ENCODE results near the gene MORN1.

The MORN1 gene

DNA sequence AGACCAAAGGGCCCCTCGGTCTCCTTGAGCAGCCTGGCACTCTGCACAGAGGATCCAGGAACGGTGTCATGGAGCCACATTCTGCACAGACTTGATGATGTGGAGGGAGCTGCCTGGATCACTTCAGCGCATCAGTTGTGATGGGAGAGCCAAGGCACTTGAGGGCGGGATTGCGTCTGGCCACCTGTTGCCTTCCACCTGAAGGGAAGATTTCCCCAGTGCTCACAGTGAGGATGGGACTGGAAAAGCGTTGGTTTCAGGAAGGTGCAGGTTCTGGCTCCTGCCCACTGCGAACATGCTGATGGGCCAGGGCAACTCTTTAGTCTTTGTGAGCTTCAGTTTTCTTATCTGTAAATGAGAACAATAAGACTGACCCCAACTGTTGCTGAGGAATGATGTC is 2.9 kb upstream of the MORN1 start:
- in situ Hi-C loops (cut with MboI; ENCODE audit: low pct_unique_long_range_greater_than_20kb, low sequenced_read_pairs, unreplicated experiment): loop anchor here (10.0 to 25.0 kb wide), 2 partner anchors 199 to 432 kb away; partner anchors contain the start of gene FAAP20
- DNase-seq (ENCODE audit: low spot score): no peak
- no peak for TF ChIP-seq CTCF (IDR thresholded peaks at IDR 0.05; ENCODE audit: extremely low read depth, insufficient read depth, missing control alignments)

DNA sequence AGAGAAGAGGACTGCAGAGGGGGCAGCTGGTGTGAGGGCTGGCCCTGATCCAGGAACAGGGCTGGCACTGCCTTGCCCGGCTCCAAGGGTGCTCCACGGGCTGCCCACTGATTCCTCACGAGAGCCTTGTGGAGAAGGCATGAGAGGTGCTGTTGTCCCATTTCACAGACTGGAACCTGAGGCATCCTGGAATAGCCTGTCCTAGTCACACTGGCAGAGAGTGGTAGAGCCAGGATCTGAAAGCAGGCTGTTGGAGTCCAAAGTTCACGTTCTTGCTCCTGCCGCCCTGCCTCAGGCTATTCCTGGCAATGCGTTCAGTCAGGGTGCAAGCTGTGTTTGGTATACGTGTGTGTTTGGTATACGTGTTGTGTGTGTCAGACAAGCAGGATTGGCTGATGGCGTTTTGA is 2.1 kb upstream of the MORN1 start:
- in situ Hi-C loops (cut with MboI; ENCODE audit: low pct_unique_long_range_greater_than_20kb, low sequenced_read_pairs, unreplicated experiment): loop anchor here (10.0 to 25.0 kb wide), 2 partner anchors 199 to 431 kb away; partner anchors contain the start of gene FAAP20
- DNase-seq (ENCODE audit: low spot score): no peak
- no peak for TF ChIP-seq CTCF (IDR thresholded peaks at IDR 0.05; ENCODE audit: extremely low read depth, insufficient read depth, missing control alignments)

DNA sequence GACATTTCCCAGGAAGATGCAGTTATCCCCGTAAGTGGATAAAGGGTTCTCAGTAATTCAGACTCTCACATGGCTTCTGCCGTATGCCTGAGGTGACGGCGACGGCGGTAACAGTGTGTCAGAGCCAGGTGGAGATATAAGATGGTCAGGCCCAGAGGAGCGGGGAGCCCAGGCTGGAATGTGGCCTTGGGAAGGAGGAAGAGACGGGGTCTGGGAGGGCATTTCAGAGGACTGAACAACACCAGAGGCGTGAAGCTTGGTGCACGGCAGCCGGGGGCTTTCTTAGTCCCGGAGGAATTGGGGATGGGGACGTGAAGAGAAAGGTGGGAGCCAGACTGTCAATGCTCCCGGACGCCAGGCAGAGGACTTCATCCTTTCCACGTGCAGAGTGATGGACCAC is 1.3 kb upstream of the MORN1 start:
- in situ Hi-C loops (cut with MboI; ENCODE audit: low pct_unique_long_range_greater_than_20kb, low sequenced_read_pairs, unreplicated experiment): loop anchor here (10.0 to 25.0 kb wide), 2 partner anchors 198 to 430 kb away; partner anchors contain the start of gene FAAP20
- TF ChIP-seq CTCF (IDR thresholded peaks at IDR 0.05; ENCODE audit: extremely low read depth, insufficient read depth, missing control alignments): no peak

DNA sequence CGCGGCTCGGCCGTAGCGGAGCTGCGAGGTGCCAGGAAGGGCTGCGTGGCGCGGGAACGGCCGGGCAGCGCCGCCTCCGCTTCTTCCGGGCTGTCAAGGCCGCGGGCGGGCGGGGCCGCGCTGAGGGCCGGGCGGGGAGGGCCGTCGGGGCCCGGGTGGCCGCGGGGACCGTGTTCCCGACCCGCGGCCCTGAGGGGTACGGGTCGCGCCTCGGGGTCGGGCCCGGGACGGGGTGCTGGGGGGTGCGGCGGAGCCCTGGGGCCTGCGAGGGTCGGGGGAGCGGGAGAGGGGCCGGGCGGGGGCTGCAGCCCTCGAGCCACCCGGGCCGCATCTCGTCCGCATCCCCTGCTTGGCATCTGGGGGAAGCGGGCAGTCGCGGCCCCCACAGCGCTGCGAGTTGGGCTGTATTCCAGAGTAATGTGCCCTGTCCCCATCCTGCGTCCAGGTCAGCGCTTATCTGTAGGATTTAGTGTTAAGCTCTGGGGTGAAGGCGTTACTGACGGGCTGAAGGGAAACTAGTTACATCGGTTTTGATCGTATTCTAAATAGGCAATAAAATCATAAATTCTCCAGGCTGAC is 666 bp upstream of the MORN1 start:
- no peak for TF ChIP-seq CTCF (IDR thresholded peaks at IDR 0.05; ENCODE audit: extremely low read depth, insufficient read depth, missing control alignments)
- DNase-seq (ENCODE audit: low spot score): no peak
- in situ Hi-C loops (cut with MboI; ENCODE audit: low pct_unique_long_range_greater_than_20kb, low sequenced_read_pairs, unreplicated experiment): loop anchor here (10.0 to 25.0 kb wide), 2 partner anchors 197 to 430 kb away; partner anchors contain the start of gene FAAP20

More for the DNA sequence above, 1.3 kb upstream of the MORN1 start:
- DNase-seq (ENCODE audit: low spot score): no peak

- no peak for DNase-seq (ENCODE audit: low spot score)
- TF ChIP-seq CTCF (IDR thresholded peaks at IDR 0.05; ENCODE audit: extremely low read depth, insufficient read depth, missing control alignments): no peak
- in situ Hi-C loops (cut with MboI; ENCODE audit: low pct_unique_long_range_greater_than_20kb, low sequenced_read_pairs, unreplicated experiment): loop anchor here (10.0 to 25.0 kb wide), 2 partner anchors 195 to 427 kb away; partner anchors contain the start of gene FAAP20
Observed at GRCh38 chr1:2389644-2390043, 1.7 kb downstream of the MORN1 start.

GRCh38 chr1:2388004-2388913 is 3.1 kb downstream of the MORN1 start:
- DNase-seq (ENCODE audit: low spot score): no peak
- TF ChIP-seq CTCF (IDR thresholded peaks at IDR 0.05; ENCODE audit: extremely low read depth, insufficient read depth, missing control alignments): no peak
- in situ Hi-C loops (cut with MboI; ENCODE audit: low pct_unique_long_range_greater_than_20kb, low sequenced_read_pairs, unreplicated experiment): loop anchor here (25.0 kb wide), 1 partner anchor 426 kb away; no protein-coding TSS in a partner anchor
